GM23248 (cell line): ENCODE results near the gene ADAM10.

Experiments used
- EZH2 ChIP-seq: fragments of 200-600 bp; sonication (generic); IDR thresholded peaks from 2 replicates; pipeline ENCODE4 v1.6.1; 2018; ENCODE audit warnings: antibody characterized with exemption, mild to moderate bottlenecking; ENCODE audit not compliant: insufficient read depth, poor library complexity, severe bottlenecking
- EZH2phosphoT487 ChIP-seq: fragments of 200-600 bp; sonication (generic); IDR thresholded peaks from 2 replicates; pipeline ENCODE4 v1.6.1; 2018; ENCODE audit warnings: antibody characterized with exemption, moderate library complexity, mild to moderate bottlenecking, low read depth; ENCODE audit not compliant: insufficient read depth

GRCh38 chr15:58771621-58772250 is 22.2 kb upstream of the ADAM10 start:
- TF ChIP-seq EZH2 (no peak), EZH2phosphoT487 (no peak)
